Endometrium (tissue), 2 donors: ENCODE results near the gene TPBGL.
"Not testable (repeated sequence)": the region's sequence is repeated elsewhere in the genome, so short reads cannot be mapped to it uniquely, and the experiment has no call there.

Experiments
- FAIRE-seq: peaks from 2 replicates; lab custom pipeline; 2012; peaks lifted over from hg19 to GRCh38; lab: Jason Lieb, UNC
- donor health status: control.
- donor health status: control.

Gene TPBGL

GRCh38 chr11:75272821-75273301 is 32.3 kb downstream of the TPBGL start:
- FAIRE-seq = no peak

GRCh38 chr11:75273411-75274391 is 33.1 kb downstream of the TPBGL start:
- FAIRE-seq = no peak

- not testable (repeated sequence) for FAIRE-seq
These were observed 34.1 kb downstream of the TPBGL start for GRCh38 chr11:75274716-75275115.

- FAIRE-seq = no peak
These were observed 35.0 kb downstream of the TPBGL start for GRCh38 chr11:75275581-75275980.

GRCh38 chr11:75276186-75276585 is 35.6 kb downstream of the TPBGL start:
- no peak for FAIRE-seq

GRCh38 chr11:75276686-75277085 is 36.1 kb downstream of the TPBGL start:
- FAIRE-seq = no peak

- FAIRE-seq = no peak
These were observed 36.7 kb downstream of the TPBGL start for GRCh38 chr11:75277211-75277805.

GRCh38 chr11:75277991-75278790 is 37.6 kb downstream of the TPBGL start:
- no peak for FAIRE-seq

GRCh38 chr11:75279273-75279672 is 38.7 kb downstream of the TPBGL start:
- FAIRE-seq = no peak

- FAIRE-seq = no peak
These were observed 39.7 kb downstream of the TPBGL start for GRCh38 chr11:75280227-75280701.

GRCh38 chr11:75280770-75281468 is 40.3 kb downstream of the TPBGL start:
- FAIRE-seq = no peak

- no peak for FAIRE-seq
These were observed 41.0 kb downstream of the TPBGL start for GRCh38 chr11:75281469-75282095.

- FAIRE-seq = no peak
These were observed 42.9 kb downstream of the TPBGL start for GRCh38 chr11:75283391-75283931.

GRCh38 chr11:75285776-75286360 is 45.3 kb downstream of the TPBGL start:
- FAIRE-seq = no peak

GRCh38 chr11:75286826-75287465 is 46.4 kb downstream of the TPBGL start:
- FAIRE-seq = no peak

GRCh38 chr11:75287579-75287978 is 47.0 kb downstream of the TPBGL start:
- FAIRE-seq = no peak

- no peak for FAIRE-seq
These were observed 48.9 kb downstream of the TPBGL start for GRCh38 chr11:75289511-75289760.

GRCh38 chr11:75289919-75290318 is 49.3 kb downstream of the TPBGL start:
- FAIRE-seq = no peak

GRCh38 chr11:75291741-75292140 is 51.2 kb downstream of the TPBGL start:
- FAIRE-seq = no peak

- FAIRE-seq = no peak
These were observed 52.4 kb downstream of the TPBGL start for GRCh38 chr11:75292943-75293342.
